Lung (tissue), 12 donors: ENCODE data around the gene MAP7. TPM values are rescaled to one million over a fixed set of nuclear protein-coding genes. Genes with fewer than 3 reads are reported as not detected.

ENCODE experiments used
- ATAC-seq: fragments of 200-7000 bp; cut with Tn5 transposase; one replicate; pipeline ENCODE4 v1.9.1; 2020; ENCODE audit warnings: moderate number of reproducible peaks; ENCODE audit not compliant: insufficient read depth, low FRiP score
- DNase-seq, 3 donors: peaks; one replicate each; pipeline ENCODE4 v3.0.0-alpha.2; 2013 to 2017
- H3K27ac ChIP-seq, 2 donors: one replicate each; pipeline ENCODE4 v1.5.1; 2013; ENCODE audit warnings: mild to moderate bottlenecking in 2 of 2, moderate library complexity in 2 of 2, control low read depth in 1 of 2, inconsistent platforms in 1 of 2, low read depth in 1 of 2, low read length in 1 of 2
- H3K27me3 ChIP-seq, 3 donors: one replicate each; pipeline ENCODE4 v1.5.1; 2013; ENCODE audit warnings: low read length in 2 of 3; ENCODE audit not compliant: control insufficient read depth in 3 of 3, insufficient read depth in 3 of 3
- H3K36me3 ChIP-seq, 4 donors: one replicate each; pipeline ENCODE4 v1.5.1; 2013; ENCODE audit warnings: low read length in 4 of 4, mild to moderate bottlenecking in 1 of 4, moderate library complexity in 1 of 4; ENCODE audit not compliant: control insufficient read depth in 4 of 4, insufficient read depth in 4 of 4
- H3K4me1 ChIP-seq, 5 donors: one replicate each; pipeline ENCODE4 v1.5.1; 2013; ENCODE audit warnings: low read length in 5 of 5, mild to moderate bottlenecking in 2 of 5, moderate library complexity in 1 of 5; ENCODE audit not compliant: control insufficient read depth in 5 of 5, insufficient read depth in 5 of 5
- H3K4me3 ChIP-seq: one replicate; pipeline ENCODE4 v1.5.1; 2013; ENCODE audit warnings: mild to moderate bottlenecking, control low read depth, moderate library complexity
- H3K9ac ChIP-seq, 2 donors: one replicate each; pipeline ENCODE4 v1.5.1; 2013; ENCODE audit warnings: low read length in 2 of 2, control low read depth in 1 of 2; ENCODE audit not compliant: insufficient read depth in 1 of 2
- H3K9me3 ChIP-seq, 4 donors: one replicate each; pipeline ENCODE4 v1.5.1; 2013; ENCODE audit warnings: low read length in 3 of 4, mild to moderate bottlenecking in 1 of 4, moderate library complexity in 1 of 4; ENCODE audit not compliant: control insufficient read depth in 4 of 4, insufficient read depth in 3 of 4
- WGBS, 2 donors: extraction: QIAGEN DNeasy Blood & Tissue Kit; methylation state at CpG; one replicate each; pipeline ENCODE4 v1.1.7; 2013; 5-methylcytosine and 5-hydroxymethylcytosine counted together
- polyA plus RNA-seq, 2 donors: library from polyadenylated mRNA; stranded (reverse); fragments of 200-250 nt; gene quantifications; one replicate each; pipeline ENCODE4 v1.2.1, GENCODE V29; 2013
- total RNA-seq, 2 donors: library from RNA; depleted of rRNA in 1 of 2; stranded (reverse); fragments of >200 nt in 1 of 2; gene quantifications; one replicate each; pipeline ENCODE4 v1.2.1, GENCODE V29; 2014 to 2021
- TF ChIP-seq, protein P1 (sequence below): IDR thresholded peaks from 2 replicates; pipeline ENCODE4 v1.5.1; 2012; ENCODE audit warnings: mild to moderate bottlenecking; ENCODE audit errors: control extremely low read depth, extremely low read depth
- donor health status: control.
- donor health status: control.
- donor health status: Bipolar disorder and iron deficiency.
- donor health status: healthy.
- donor health status: DM: yes; HTN: yes; CAD: no.

MAP7 gene
- total and polyA plus RNA-seq, 4 donors: 8.4 to 23.4 (median 12.3) TPM

DNA sequence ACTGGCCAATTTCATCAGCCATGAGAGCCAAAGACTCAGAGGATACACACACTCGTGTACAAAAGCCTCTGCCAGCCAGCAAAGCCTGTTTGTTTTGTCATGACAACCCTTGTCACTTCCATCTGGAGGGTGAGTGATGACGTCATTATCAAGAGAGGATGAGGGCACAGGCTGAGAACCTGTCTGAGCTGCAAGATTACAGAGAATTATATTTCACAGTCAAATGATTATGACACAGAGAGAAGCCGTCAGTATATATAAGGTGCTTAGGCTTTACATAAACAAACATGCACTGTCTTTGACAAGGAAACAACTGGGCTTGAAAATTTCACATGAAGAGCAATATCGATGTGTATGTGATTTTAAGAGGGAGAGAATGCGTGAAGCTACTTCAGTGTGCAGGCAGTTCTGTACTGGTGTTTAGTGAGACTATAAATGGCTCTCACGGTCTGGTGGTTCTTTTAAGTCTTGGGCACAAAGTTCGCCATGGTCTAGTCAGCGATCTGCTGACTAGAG lies 224.1 kb downstream of the MAP7 start:
- H3K4me1 ChIP-seq: peaks cover 0 to 6% (median 0%) of the 10 kb centered on the region in 5 donors
- H3K27ac ChIP-seq: no peak overlapping the region
- no peak overlapping the region for H3K9ac ChIP-seq
- H3K4me3 ChIP-seq: no peak overlapping the region
- peak in 2 of 3 donors; percentile 35 to 49 for DNase-seq
- TF ChIP-seq, protein P1, sequence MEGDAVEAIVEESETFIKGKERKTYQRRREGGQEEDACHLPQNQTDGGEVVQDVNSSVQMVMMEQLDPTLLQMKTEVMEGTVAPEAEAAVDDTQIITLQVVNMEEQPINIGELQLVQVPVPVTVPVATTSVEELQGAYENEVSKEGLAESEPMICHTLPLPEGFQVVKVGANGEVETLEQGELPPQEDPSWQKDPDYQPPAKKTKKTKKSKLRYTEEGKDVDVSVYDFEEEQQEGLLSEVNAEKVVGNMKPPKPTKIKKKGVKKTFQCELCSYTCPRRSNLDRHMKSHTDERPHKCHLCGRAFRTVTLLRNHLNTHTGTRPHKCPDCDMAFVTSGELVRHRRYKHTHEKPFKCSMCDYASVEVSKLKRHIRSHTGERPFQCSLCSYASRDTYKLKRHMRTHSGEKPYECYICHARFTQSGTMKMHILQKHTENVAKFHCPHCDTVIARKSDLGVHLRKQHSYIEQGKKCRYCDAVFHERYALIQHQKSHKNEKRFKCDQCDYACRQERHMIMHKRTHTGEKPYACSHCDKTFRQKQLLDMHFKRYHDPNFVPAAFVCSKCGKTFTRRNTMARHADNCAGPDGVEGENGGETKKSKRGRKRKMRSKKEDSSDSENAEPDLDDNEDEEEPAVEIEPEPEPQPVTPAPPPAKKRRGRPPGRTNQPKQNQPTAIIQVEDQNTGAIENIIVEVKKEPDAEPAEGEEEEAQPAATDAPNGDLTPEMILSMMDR: no peak
- no peaks in the 10 kb centered on the region for H3K9me3 ChIP-seq
- no peaks in the 10 kb centered on the region for H3K27me3 ChIP-seq
- H3K36me3 ChIP-seq: no peaks in the 10 kb centered on the region
- 66 to 73% methylated on average over 8 of the region's 8 CpGs for WGBS, 2 donors
- ATAC-seq: no peak

DNA sequence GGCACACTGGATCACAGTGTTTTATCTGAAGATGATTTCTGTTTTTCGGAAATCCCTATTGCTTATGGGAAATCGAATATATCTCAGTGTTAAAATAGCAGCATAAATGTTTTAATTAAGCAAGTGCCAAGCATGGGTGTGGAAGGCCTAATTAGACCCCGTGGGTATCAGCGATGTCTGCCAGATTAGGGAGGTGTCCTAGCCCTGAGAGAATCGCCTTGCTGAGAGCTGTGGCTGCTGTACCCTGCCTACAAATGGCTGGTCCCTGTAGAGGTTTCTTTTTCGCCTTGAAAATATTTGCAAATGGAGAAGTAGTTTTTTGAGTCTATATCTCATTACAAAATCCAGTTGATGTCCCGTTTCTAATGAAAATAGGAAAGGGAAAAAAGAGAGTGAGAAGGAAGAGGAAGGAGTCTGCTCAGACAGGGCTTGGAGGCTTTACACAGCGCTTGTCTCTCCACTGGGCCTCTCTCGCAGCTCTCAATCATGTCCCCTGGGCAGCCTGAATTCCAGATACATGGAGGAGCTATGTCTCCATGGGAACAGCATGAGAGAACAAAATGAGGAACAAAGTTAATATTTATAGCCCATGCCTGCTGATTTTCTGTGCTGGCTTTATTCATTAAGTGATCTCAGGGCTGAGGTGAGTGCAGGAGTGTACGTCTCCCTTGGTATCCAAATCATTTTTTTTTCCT lies 225.4 kb downstream of the MAP7 start:
- H3K27ac ChIP-seq: no peak overlapping the region
- H3K36me3 ChIP-seq: no peaks in the 10 kb centered on the region
- H3K9ac ChIP-seq: no peak overlapping the region
- no peaks in the 10 kb centered on the region for H3K9me3 ChIP-seq
- H3K4me1 ChIP-seq: peaks cover 0 to 6% (median 0%) of the 10 kb centered on the region in 5 donors
- ATAC-seq (no peak), DNase-seq (peak in 2 of 3 donors; percentile 31 to 44)
- TF ChIP-seq, protein P1: no peak
- no peaks in the 10 kb centered on the region for H3K27me3 ChIP-seq
- H3K4me3 ChIP-seq: no peak overlapping the region
- 75 to 78% methylated on average over 10 of the region's 10 CpGs for WGBS, 2 donors

DNA sequence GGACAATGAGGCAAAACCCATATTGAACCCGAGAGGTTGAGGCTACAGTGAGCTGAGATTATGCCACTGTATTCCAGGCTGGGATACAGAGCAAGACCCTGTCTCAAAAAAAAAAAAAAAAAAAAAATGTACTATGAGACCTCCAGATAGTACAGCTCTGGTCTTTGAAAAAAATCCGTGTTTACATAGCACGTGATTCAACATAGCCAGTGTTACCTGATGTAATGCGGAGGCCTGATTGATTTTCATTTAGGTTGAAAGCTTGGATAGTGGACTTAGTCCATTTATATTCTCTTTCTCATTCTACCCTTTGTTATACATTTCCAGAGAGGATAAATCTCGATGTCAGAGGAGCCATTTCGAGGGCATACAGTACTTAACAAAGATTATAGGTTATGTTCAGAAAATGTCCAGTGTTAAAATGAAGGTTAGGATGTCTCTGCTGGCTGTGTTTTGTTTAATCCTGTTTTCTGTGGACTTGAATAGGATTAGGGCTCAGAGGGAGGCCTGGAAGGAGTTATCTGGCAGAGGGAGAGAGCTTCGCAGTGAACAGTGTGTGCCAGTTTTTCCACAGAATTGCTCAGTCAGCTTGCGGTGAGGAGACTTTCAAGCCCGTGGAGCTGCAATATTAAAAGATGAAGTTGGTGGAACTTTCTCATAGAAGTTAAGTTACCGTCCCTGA lies 226.7 kb downstream of the MAP7 start:
- no peak for ATAC-seq
- H3K9me3 ChIP-seq: no peaks in the 10 kb centered on the region
- H3K36me3 ChIP-seq: no peaks in the 10 kb centered on the region
- peak in 2 of 3 donors; percentile 30 to 68 for DNase-seq
- H3K27me3 ChIP-seq: no peaks in the 10 kb centered on the region
- peaks cover 0 to 6% (median 0%) of the 10 kb centered on the region in 5 donors for H3K4me1 ChIP-seq
- WGBS, 2 donors: 82 to 92% methylated on average over 10 of the region's 10 CpGs
- TF ChIP-seq, protein P1: no peak
- H3K27ac ChIP-seq: no peak overlapping the region
- H3K4me3 ChIP-seq: no peak overlapping the region
- H3K9ac ChIP-seq: no peak overlapping the region
